ENCODE results near the gene LYPD6B. TPM values are rescaled to one million over a fixed set of nuclear protein-coding genes. Genes with fewer than 3 reads are reported as not detected.

Gene LYPD6B
- polyA plus RNA-seq, 1 of the 3 experiments (the other 2 are of a cell fraction), result 18.2 TPM

DNA sequence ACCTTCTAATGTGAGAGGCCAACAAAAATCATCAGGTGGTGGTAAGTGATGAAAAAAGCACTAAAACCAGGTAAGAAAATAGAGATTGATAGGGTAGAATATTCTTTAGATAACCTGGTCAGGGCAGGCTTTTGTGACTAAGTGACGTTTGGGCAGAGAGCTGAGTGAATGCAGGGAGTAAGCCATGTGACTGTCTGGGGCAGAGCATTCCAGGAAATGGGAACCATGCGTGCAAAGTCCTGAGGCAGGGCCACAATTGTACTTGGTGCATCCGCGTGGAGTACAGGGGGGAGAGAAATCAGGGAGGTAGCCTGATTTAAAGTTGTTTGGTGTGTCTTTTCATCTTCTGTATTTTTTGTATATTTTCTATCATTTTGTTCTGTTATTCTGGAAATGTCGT is 102.5 kb downstream of the LYPD6B start:
- Histone ChIP-seq H3K4me1 (ENCODE audit: control insufficient read depth in 1 of 2, insufficient read depth in 2 of 2, low read depth in 1 of 2, low read length in 1 of 2) (peaks cover 0 to 6% of the 10 kb centered on the region in 2 experiments; a peak in 1 of 4 replicates), H2AFZ (ENCODE audit: low read depth) (no peak overlapping the region), H3K36me3 (replicated peaks in 1 of 2; ENCODE audit: control insufficient read depth in 1 of 2, insufficient read depth in 2 of 2, low read length in 1 of 2) (no peaks in the 10 kb centered on the region), H3F3A (replicated peaks; ENCODE audit: insufficient read depth) (no peaks in the 10 kb centered on the region), H3K4me3 (ENCODE audit: low read depth in 2 of 2, low read length in 1 of 2) (no peak overlapping the region), H3K27me3 (ENCODE audit: insufficient read depth) (no peaks in the 10 kb centered on the region), H3K9me2 (no peaks in the 10 kb centered on the region), H3K4me2 (no peak overlapping the region), H3K9ac (no peak overlapping the region), H4K20me1 (ENCODE audit: insufficient read depth) (no peaks in the 10 kb centered on the region), H3K79me2 (ENCODE audit: insufficient read depth) (no peaks in the 10 kb centered on the region), H3K9me3 (no peaks in the 10 kb centered on the region), H3K27ac (ENCODE audit: low read depth in 2 of 2, low read length in 1 of 2) (no peak overlapping the region)
- no peak for DNase-seq
- TF ChIP-seq, protein P1, sequence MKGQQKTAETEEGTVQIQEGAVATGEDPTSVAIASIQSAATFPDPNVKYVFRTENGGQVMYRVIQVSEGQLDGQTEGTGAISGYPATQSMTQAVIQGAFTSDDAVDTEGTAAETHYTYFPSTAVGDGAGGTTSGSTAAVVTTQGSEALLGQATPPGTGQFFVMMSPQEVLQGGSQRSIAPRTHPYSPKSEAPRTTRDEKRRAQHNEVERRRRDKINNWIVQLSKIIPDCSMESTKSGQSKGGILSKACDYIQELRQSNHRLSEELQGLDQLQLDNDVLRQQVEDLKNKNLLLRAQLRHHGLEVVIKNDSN (IDR thresholded peaks at IDR 0.05; ENCODE audit: borderline replicate concordance, low read depth), result no peak
- TF ChIP-seq MXI1 (IDR thresholded peaks at IDR 0.05; ENCODE audit: low read depth, low read length) (no peak), FOXM1 (IDR thresholded peaks at IDR 0.05; ENCODE audit: low read depth) (no peak), RCOR1 (IDR thresholded peaks at IDR 0.05; ENCODE audit: low read length) (no peak), TCF12 (IDR thresholded peaks at IDR 0.05) (no peak), MEF2A (IDR thresholded peaks at IDR 0.05; ENCODE audit: borderline replicate concordance, low read depth) (no peak), EZH2phosphoT487 (IDR thresholded peaks at IDR 0.05; ENCODE audit: borderline replicate concordance, low read depth) (no peak), SIN3A (IDR thresholded peaks at IDR 0.05; ENCODE audit: borderline replicate concordance, low read depth, low read length) (no peak)
- TF ChIP-seq, protein P2, sequence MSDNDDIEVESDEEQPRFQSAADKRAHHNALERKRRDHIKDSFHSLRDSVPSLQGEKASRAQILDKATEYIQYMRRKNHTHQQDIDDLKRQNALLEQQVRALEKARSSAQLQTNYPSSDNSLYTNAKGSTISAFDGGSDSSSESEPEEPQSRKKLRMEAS (IDR thresholded peaks at IDR 0.05; ENCODE audit: low read depth), result no peak
- TF ChIP-seq, protein P3, sequence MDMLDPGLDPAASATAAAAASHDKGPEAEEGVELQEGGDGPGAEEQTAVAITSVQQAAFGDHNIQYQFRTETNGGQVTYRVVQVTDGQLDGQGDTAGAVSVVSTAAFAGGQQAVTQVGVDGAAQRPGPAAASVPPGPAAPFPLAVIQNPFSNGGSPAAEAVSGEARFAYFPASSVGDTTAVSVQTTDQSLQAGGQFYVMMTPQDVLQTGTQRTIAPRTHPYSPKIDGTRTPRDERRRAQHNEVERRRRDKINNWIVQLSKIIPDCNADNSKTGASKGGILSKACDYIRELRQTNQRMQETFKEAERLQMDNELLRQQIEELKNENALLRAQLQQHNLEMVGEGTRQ (IDR thresholded peaks at IDR 0.05; ENCODE audit: borderline replicate concordance, low read depth, low read length), result no peak
- TF ChIP-seq, protein P4, sequence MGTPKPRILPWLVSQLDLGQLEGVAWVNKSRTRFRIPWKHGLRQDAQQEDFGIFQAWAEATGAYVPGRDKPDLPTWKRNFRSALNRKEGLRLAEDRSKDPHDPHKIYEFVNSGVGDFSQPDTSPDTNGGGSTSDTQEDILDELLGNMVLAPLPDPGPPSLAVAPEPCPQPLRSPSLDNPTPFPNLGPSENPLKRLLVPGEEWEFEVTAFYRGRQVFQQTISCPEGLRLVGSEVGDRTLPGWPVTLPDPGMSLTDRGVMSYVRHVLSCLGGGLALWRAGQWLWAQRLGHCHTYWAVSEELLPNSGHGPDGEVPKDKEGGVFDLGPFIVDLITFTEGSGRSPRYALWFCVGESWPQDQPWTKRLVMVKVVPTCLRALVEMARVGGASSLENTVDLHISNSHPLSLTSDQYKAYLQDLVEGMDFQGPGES (IDR thresholded peaks at IDR 0.05; ENCODE audit: low read depth, low read length), result no peak
- POLR2A ChIA-PET, result no interaction called here
- 68% methylated on average over 5 of the region's 5 CpGs for WGBS (ENCODE audit: low lambda C conversion rate)
- CTCF ChIA-PET, result no interaction called here

DNA sequence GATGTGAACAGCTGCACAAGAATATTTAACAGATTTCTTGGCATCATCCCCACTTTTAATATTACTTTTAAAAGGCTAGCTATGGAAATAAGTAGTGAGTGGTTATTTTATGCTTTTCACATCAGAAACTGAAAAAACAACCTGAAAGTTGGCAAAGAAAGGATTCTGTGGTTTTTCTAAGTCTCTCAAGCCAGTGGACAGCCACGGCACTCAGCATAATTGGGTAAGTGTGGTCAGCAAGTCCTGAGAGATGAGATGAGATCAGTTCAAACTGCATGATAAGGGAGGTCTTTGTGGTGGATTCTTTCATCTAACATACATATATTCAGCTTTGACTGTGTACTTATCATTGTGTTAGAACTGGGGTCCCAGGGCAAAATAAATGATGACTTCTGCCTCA is 105.2 kb downstream of the LYPD6B start:
- Histone ChIP-seq H3K27me3 (ENCODE audit: insufficient read depth) (no peaks in the 10 kb centered on the region), H3K4me2 (no peak overlapping the region), H3K9ac (no peak overlapping the region), H3K79me2 (ENCODE audit: insufficient read depth) (no peaks in the 10 kb centered on the region), H3K4me3 (ENCODE audit: low read depth in 2 of 2, low read length in 1 of 2) (no peak overlapping the region), H2AFZ (ENCODE audit: low read depth) (no peak overlapping the region), H3K9me3 (no peaks in the 10 kb centered on the region), H3K27ac (ENCODE audit: low read depth in 2 of 2, low read length in 1 of 2) (no peak overlapping the region), H4K20me1 (ENCODE audit: insufficient read depth) (no peaks in the 10 kb centered on the region), H3K36me3 (replicated peaks in 1 of 2; ENCODE audit: control insufficient read depth in 1 of 2, insufficient read depth in 2 of 2, low read length in 1 of 2) (no peaks in the 10 kb centered on the region), H3K9me2 (no peaks in the 10 kb centered on the region), H3F3A (replicated peaks; ENCODE audit: insufficient read depth) (no peaks in the 10 kb centered on the region), H3K4me1 (ENCODE audit: control insufficient read depth in 1 of 2, insufficient read depth in 2 of 2, low read depth in 1 of 2, low read length in 1 of 2) (peaks cover 0 to 8% of the 10 kb centered on the region in 2 experiments; a peak in 1 of 4 replicates)
- ChIA-PET POLR2A (no interaction called here), CTCF (interaction anchor here (1.1 kb wide), 1 partner anchor 12 kb away, joined by 3 read pairs; no protein-coding TSS in a partner anchor)
- 33% methylated on average over 1 of the region's 1 CpG for WGBS (ENCODE audit: low lambda C conversion rate)
- DNase-seq, result no peak
- TF ChIP-seq CHD2 (IDR thresholded peaks at IDR 0.05; ENCODE audit: low read length, partially characterized antibody) (no peak), TCF12 (IDR thresholded peaks at IDR 0.05) (no peak), EP300 (IDR thresholded peaks at IDR 0.05; ENCODE audit: borderline replicate concordance in 1 of 2, low read depth in 1 of 2, low read length in 1 of 2) (no peak), GATA2 (CRISPR knock-in tag; IDR thresholded peaks at IDR 0.05) (no peak), NRF1 (IDR thresholded peaks at IDR 0.05; ENCODE audit: low read depth, low read length) (no peak), FOSL2 (IDR thresholded peaks at IDR 0.05; ENCODE audit: borderline replicate concordance, low read depth) (no peak), NFIC (IDR thresholded peaks at IDR 0.05; ENCODE audit: borderline replicate concordance) (peak; percentile 56), RCOR1 (IDR thresholded peaks at IDR 0.05; ENCODE audit: low read length) (no peak), GABPA (IDR thresholded peaks at IDR 0.05; ENCODE audit: low read depth) (no peak), MEF2A (IDR thresholded peaks at IDR 0.05; ENCODE audit: borderline replicate concordance, low read depth) (no peak), RFX5 (IDR thresholded peaks at IDR 0.05; ENCODE audit: low read length) (no peak)
- TF ChIP-seq, protein P5, sequence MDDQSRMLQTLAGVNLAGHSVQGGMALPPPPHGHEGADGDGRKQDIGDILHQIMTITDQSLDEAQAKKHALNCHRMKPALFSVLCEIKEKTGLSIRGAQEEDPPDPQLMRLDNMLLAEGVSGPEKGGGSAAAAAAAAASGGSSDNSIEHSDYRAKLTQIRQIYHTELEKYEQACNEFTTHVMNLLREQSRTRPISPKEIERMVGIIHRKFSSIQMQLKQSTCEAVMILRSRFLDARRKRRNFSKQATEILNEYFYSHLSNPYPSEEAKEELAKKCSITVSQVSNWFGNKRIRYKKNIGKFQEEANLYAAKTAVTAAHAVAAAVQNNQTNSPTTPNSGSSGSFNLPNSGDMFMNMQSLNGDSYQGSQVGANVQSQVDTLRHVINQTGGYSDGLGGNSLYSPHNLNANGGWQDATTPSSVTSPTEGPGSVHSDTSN (IDR thresholded peaks at IDR 0.05), result 0 out of 2 replicates have a peak, but pooled peaks have one; percentile 19
- TF ChIP-seq, protein P6, sequence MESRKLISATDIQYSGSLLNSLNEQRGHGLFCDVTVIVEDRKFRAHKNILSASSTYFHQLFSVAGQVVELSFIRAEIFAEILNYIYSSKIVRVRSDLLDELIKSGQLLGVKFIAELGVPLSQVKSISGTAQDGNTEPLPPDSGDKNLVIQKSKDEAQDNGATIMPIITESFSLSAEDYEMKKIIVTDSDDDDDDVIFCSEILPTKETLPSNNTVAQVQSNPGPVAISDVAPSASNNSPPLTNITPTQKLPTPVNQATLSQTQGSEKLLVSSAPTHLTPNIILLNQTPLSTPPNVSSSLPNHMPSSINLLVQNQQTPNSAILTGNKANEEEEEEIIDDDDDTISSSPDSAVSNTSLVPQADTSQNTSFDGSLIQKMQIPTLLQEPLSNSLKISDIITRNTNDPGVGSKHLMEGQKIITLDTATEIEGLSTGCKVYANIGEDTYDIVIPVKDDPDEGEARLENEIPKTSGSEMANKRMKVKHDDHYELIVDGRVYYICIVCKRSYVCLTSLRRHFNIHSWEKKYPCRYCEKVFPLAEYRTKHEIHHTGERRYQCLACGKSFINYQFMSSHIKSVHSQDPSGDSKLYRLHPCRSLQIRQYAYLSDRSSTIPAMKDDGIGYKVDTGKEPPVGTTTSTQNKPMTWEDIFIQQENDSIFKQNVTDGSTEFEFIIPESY (IDR thresholded peaks at IDR 0.05; ENCODE audit: borderline replicate concordance, low read depth), result 0 out of 2 replicates have a peak, but pooled peaks have one; percentile 20
- TF ChIP-seq, protein P3 (IDR thresholded peaks at IDR 0.05; ENCODE audit: borderline replicate concordance, low read depth, low read length), result no peak

Measured in SK-N-SH (cell line).